ENCODE measurements around the gene IL7R.

IL7R gene

GRCh38 chr5:35900972-35901695, 44.4 kb downstream of the IL7R start:
- no peak overlapping the region for H3K4me3 ChIP-seq (replicated peaks; ENCODE audit: low read depth, low read length)
- no peak for DNase-seq (ENCODE audit: low read depth)
- TF ChIP-seq, protein P1, sequence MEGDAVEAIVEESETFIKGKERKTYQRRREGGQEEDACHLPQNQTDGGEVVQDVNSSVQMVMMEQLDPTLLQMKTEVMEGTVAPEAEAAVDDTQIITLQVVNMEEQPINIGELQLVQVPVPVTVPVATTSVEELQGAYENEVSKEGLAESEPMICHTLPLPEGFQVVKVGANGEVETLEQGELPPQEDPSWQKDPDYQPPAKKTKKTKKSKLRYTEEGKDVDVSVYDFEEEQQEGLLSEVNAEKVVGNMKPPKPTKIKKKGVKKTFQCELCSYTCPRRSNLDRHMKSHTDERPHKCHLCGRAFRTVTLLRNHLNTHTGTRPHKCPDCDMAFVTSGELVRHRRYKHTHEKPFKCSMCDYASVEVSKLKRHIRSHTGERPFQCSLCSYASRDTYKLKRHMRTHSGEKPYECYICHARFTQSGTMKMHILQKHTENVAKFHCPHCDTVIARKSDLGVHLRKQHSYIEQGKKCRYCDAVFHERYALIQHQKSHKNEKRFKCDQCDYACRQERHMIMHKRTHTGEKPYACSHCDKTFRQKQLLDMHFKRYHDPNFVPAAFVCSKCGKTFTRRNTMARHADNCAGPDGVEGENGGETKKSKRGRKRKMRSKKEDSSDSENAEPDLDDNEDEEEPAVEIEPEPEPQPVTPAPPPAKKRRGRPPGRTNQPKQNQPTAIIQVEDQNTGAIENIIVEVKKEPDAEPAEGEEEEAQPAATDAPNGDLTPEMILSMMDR (IDR thresholded peaks at IDR 0.05; ENCODE audit: low read length, missing control alignments), result no peak

DNA sequence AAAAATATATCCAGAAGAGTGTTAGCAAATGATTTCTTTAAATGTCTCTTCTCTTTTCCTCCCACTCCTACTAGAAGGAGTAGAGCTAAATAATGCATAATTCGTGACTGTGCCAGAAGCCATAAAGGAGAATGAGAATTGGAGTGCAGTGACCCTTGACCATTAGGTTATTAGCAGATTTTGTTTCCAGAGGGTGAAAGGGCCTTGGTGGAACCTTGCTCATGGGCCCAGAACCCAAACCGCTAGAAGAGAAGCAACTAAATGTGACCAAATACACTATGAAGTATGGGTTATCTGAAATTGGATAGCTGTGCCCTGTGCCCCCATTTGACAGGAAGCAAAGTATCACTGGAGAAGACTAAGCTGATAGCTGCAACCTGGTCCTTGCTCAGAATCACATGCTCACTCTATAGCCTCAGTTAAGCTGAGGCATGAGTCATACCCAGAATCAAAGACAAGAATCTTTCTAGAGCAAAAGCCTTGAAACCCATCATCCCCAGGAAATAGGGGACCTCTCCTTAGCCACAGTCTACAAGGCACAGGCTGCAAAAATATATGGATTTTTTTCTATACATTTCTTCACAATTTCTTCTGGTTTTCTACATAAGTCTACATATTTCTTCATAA, 45.5 kb downstream of the IL7R start:
- TF ChIP-seq, protein P1 (IDR thresholded peaks at IDR 0.05; ENCODE audit: low read length, missing control alignments), result no peak
- no peak overlapping the region for H3K4me3 ChIP-seq (replicated peaks; ENCODE audit: low read depth, low read length)
- no peak for DNase-seq (ENCODE audit: low read depth)

GRCh38 chr5:35903631-35904203, 47.0 kb downstream of the IL7R start:
- H3K4me3 ChIP-seq (replicated peaks; ENCODE audit: low read depth, low read length), result no peak overlapping the region
- TF ChIP-seq, protein P1 (IDR thresholded peaks at IDR 0.05; ENCODE audit: low read length, missing control alignments), result no peak
- no peak for DNase-seq (ENCODE audit: low read depth)

DNA sequence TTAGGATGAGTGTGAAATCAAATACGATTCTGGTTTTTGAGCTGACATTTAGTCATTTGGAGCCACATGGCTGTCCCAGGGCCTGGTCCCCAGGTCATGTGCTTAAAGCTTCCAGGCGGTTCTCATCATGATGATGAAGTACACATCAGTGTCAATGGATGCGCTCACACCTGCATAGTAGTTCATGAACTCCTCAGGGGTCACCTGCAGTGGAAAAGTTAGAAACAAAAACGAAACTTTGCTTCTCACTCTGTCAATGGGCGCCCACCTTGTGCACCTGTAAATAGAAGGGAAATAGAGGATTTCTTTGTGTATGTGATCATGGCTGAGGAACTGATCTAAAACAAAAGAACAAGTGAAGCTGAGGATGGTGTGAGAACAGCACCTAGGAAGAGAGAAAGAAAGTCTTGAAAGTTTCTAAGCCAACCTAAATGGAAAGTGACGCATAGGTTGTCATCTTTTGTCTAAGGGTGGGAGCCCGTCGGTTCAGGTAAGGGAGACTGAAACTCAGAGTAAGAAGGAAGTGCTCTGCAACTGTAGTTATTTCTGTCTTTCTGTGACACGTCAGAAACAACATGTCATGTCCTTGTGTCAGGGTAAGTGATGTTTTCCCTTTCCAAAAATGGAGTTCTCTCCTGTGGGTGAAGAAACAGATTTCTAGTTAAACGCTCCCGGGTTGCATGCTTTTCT, 47.9 kb downstream of the IL7R start:
- H3K4me3 ChIP-seq (replicated peaks; ENCODE audit: low read depth, low read length), result no peak overlapping the region
- DNase-seq (ENCODE audit: low read depth), result no peak
- TF ChIP-seq, protein P1 (IDR thresholded peaks at IDR 0.05; ENCODE audit: low read length, missing control alignments), result no peak

- no peak overlapping the region for H3K4me3 ChIP-seq (replicated peaks; ENCODE audit: low read depth, low read length)
- TF ChIP-seq, protein P1 (IDR thresholded peaks at IDR 0.05; ENCODE audit: low read length, missing control alignments), result no peak
- DNase-seq (ENCODE audit: low read depth), result no peak
Measured at GRCh38 chr5:35908228-35908627, 51.5 kb downstream of the IL7R start.

GRCh38 chr5:35908814-35909213, 52.1 kb downstream of the IL7R start:
- DNase-seq (ENCODE audit: low read depth), result no peak
- TF ChIP-seq, protein P1 (IDR thresholded peaks at IDR 0.05; ENCODE audit: low read length, missing control alignments), result no peak
- H3K4me3 ChIP-seq (replicated peaks; ENCODE audit: low read depth, low read length), result no peak overlapping the region

Data from fibroblast of pulmonary artery (primary cell).